ENCODE results near the gene TGIF2. TPM values are rescaled to one million over a fixed set of nuclear protein-coding genes. Genes with fewer than 3 reads are reported as not detected.

TGIF2 gene
- total and polyA plus RNA-seq, 2 of the 13 experiments (the other 11 are each of a cell fraction or from before 2014, with no cell fraction given), result 41.3 to 53.9 TPM

DNA sequence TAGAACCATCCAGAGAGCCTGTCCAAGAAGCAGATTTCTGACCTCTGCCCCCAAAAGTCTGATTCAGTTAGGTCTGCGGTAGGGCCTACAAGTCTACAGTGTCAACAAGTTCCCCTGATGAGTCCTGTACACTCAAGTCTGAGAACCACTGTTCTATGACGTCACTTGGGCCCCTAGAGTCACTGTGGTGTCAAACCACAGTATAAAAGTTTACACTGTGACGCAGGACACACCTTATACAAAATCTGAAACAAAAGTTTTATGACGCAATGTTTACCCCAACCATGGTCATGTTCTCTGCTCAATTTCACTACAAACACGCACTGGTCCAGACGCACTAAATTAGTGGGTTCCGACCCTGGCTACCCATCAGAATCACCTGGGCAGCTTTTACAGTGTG is 54.7 kb downstream of the TGIF2 start (continued):
- TF ChIP-seq ZMAT5 (CRISPR knock-in tag; IDR thresholded peaks at IDR 0.05; ENCODE audit: borderline replicate concordance, low read depth) (no peak), ZNF230 (CRISPR knock-in tag; IDR thresholded peaks at IDR 0.05) (no peak), MED1 (CRISPR knock-in tag; IDR thresholded peaks at IDR 0.05) (no peak), ZNF710 (CRISPR knock-in tag; IDR thresholded peaks at IDR 0.05; ENCODE audit: borderline replicate concordance) (no peak), SNAPC2 (CRISPR knock-in tag; IDR thresholded peaks at IDR 0.05) (no peak), SPEN (CRISPR knock-in tag; IDR thresholded peaks at IDR 0.05; ENCODE audit: low read depth) (no peak), ZFP90 (CRISPR knock-in tag; IDR thresholded peaks at IDR 0.05; ENCODE audit: borderline replicate concordance) (no peak), ZNF614 (CRISPR knock-in tag; IDR thresholded peaks at IDR 0.05; ENCODE audit: borderline replicate concordance) (no peak), ZNF12 (CRISPR knock-in tag; IDR thresholded peaks at IDR 0.05) (peak; percentile 8; the same call in 1 of the 2 replicates), ZFAT (CRISPR knock-in tag; conservative IDR thresholded peaks at IDR 0.05) (no peak), FLYWCH1 (CRISPR knock-in tag; IDR thresholded peaks at IDR 0.05) (no peak), KLF12 (CRISPR knock-in tag; IDR thresholded peaks at IDR 0.05; ENCODE audit: borderline replicate concordance) (no peak), IKZF5 (CRISPR knock-in tag; IDR thresholded peaks at IDR 0.05) (no peak), CCDC6 (CRISPR knock-in tag; IDR thresholded peaks at IDR 0.05) (no peak), ZNF547 (CRISPR knock-in tag; IDR thresholded peaks at IDR 0.05) (no peak), KDM5A (IDR thresholded peaks at IDR 0.05; ENCODE audit: borderline replicate concordance, low read length) (no peak), ZNF30 (CRISPR knock-in tag; IDR thresholded peaks at IDR 0.05) (no peak)
- TF ChIP-seq, protein P1, sequence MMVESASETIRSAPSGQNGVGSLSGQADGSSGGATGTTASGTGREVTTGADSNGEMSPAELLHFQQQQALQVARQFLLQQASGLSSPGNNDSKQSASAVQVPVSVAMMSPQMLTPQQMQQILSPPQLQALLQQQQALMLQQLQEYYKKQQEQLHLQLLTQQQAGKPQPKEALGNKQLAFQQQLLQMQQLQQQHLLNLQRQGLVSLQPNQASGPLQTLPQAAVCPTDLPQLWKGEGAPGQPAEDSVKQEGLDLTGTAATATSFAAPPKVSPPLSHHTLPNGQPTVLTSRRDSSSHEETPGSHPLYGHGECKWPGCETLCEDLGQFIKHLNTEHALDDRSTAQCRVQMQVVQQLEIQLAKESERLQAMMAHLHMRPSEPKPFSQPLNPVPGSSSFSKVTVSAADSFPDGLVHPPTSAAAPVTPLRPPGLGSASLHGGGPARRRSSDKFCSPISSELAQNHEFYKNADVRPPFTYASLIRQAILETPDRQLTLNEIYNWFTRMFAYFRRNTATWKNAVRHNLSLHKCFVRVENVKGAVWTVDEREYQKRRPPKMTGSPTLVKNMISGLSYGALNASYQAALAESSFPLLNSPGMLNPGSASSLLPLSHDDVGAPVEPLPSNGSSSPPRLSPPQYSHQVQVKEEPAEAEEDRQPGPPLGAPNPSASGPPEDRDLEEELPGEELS (CRISPR knock-in tag; IDR thresholded peaks at IDR 0.05), result peak; percentile 25; the same call in 1 of the 2 replicates
- TF ChIP-seq, protein P2, sequence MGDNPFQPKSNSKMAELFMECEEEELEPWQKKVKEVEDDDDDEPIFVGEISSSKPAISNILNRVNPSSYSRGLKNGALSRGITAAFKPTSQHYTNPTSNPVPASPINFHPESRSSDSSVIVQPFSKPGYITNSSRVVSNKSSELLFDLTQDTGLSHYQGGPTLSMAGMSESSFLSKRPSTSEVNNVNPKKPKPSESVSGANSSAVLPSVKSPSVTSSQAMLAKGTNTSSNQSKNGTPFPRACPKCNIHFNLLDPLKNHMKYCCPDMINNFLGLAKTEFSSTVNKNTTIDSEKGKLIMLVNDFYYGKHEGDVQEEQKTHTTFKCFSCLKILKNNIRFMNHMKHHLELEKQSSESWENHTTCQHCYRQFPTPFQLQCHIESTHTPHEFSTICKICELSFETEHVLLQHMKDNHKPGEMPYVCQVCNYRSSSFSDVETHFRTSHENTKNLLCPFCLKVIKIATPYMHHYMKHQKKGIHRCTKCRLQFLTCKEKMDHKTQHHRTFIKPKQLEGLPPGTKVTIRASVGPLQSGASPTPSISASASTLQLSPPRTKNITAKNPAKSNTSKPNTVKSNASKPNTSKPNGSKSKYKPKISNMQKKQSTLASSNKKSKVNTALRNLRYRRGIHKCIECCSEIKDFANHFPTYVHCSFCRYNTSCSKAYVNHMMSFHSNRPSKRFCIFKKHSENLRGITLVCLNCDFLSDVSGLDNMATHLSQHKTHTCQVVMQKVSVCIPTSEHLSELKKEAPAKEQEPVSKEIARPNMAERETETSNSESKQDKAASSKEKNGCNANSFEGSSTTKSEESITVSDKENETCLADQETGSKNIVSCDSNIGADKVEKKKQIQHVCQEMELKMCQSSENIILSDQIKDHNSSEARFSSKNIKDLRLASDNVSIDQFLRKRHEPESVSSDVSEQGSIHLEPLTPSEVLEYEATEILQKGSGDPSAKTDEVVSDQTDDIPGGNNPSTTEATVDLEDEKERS (CRISPR knock-in tag; IDR thresholded peaks at IDR 0.05), result no peak
- TF ChIP-seq, protein P3, sequence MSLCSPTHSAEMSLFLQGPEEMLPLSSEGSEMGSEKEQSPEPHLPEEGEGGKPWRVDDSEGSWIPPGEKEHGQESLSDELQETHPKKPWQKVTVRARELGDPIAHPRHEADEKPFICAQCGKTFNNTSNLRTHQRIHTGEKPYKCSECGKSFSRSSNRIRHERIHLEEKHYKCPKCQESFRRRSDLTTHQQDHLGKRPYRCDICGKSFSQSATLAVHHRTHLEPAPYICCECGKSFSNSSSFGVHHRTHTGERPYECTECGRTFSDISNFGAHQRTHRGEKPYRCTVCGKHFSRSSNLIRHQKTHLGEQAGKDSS (CRISPR knock-in tag; IDR thresholded peaks at IDR 0.05; ENCODE audit: borderline replicate concordance, low read depth), result no peak
- TF ChIP-seq, protein P4, sequence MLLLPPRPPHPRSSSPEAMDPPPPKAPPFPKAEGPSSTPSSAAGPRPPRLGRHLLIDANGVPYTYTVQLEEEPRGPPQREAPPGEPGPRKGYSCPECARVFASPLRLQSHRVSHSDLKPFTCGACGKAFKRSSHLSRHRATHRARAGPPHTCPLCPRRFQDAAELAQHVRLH (CRISPR knock-in tag; IDR thresholded peaks at IDR 0.05; ENCODE audit: borderline replicate concordance, low read depth), result no peak
